ENCODE measurements around the gene IGFBP3.

The IGFBP3 gene

GRCh38 chr7:45922810-45923209 is 1.7 kb upstream of the IGFBP3 start:
- DNase-seq (ENCODE audit: low read depth): no peak

- DNase-seq (ENCODE audit: low read depth): no peak
Measured at GRCh38 chr7:45921699-45922519, 837 bp upstream of the IGFBP3 start.

- DNase-seq (ENCODE audit: low read depth): no peak
Measured at GRCh38 chr7:45921381-45921698, 268 bp upstream of the IGFBP3 start.

- DNase-seq (ENCODE audit: low read depth): no peak
Measured at GRCh38 chr7:45919993-45920459, 1.0 kb downstream of the IGFBP3 start.

- no peak for DNase-seq (ENCODE audit: low read depth)
Measured at GRCh38 chr7:45919231-45919784, 1.8 kb downstream of the IGFBP3 start.

GRCh38 chr7:45918556-45918955 is 2.5 kb downstream of the IGFBP3 start:
- DNase-seq (ENCODE audit: low read depth): no peak

- DNase-seq (ENCODE audit: low read depth): peak; percentile 61
Measured at GRCh38 chr7:45917658-45918057, 3.4 kb downstream of the IGFBP3 start.

- DNase-seq (ENCODE audit: low read depth): no peak
Measured at GRCh38 chr7:45917064-45917463, 4.0 kb downstream of the IGFBP3 start.

- no peak for DNase-seq (ENCODE audit: low read depth)
Measured at GRCh38 chr7:45915606-45916005, 5.5 kb downstream of the IGFBP3 start.

- no peak for DNase-seq (ENCODE audit: low read depth)
Measured at GRCh38 chr7:45914911-45915310, 6.2 kb downstream of the IGFBP3 start.

GRCh38 chr7:45912972-45913371 is 8.1 kb downstream of the IGFBP3 start:
- no peak for DNase-seq (ENCODE audit: low read depth)

GRCh38 chr7:45911311-45911710 is 9.8 kb downstream of the IGFBP3 start:
- no peak for DNase-seq (ENCODE audit: low read depth)

GRCh38 chr7:45910855-45911254 is 10.2 kb downstream of the IGFBP3 start:
- DNase-seq (ENCODE audit: low read depth): no peak

GRCh38 chr7:45909561-45909960 is 11.5 kb downstream of the IGFBP3 start:
- no peak for DNase-seq (ENCODE audit: low read depth)

GRCh38 chr7:45902820-45903219 is 18.3 kb downstream of the IGFBP3 start:
- no peak for DNase-seq (ENCODE audit: low read depth)

GRCh38 chr7:45901566-45901965 is 19.5 kb downstream of the IGFBP3 start:
- DNase-seq (ENCODE audit: low read depth): no peak

- DNase-seq (ENCODE audit: low read depth): no peak
Measured at GRCh38 chr7:45898222-45898621, 22.9 kb downstream of the IGFBP3 start.

GRCh38 chr7:45897042-45897690 is 23.9 kb downstream of the IGFBP3 start:
- DNase-seq (ENCODE audit: low read depth): no peak

GRCh38 chr7:45894665-45895062 is 26.4 kb downstream of the IGFBP3 start:
- DNase-seq (ENCODE audit: low read depth): no peak

- DNase-seq (ENCODE audit: low read depth): no peak
Measured at GRCh38 chr7:45893996-45894664, 26.9 kb downstream of the IGFBP3 start.

- DNase-seq (ENCODE audit: low read depth): no peak
Measured at GRCh38 chr7:45893374-45893995, 27.6 kb downstream of the IGFBP3 start.

- DNase-seq (ENCODE audit: low read depth): no peak
Measured at GRCh38 chr7:45892407-45893035, 28.6 kb downstream of the IGFBP3 start.

Data from activated T-cell treated with anti-CD3 and anti-CD28 coated beads for 24 hours (primary cell).